ENCODE data around the gene RBM45.
A peak's percentile ranks its signal among the peaks of the same experiment; 100 is the strongest.
"Not testable (repeated sequence)": the region's sequence is repeated elsewhere in the genome, so short reads cannot be mapped to it uniquely, and the experiment has no call there.

Gene RBM45

GRCh38 chr2:178112202-178113152 lies at the start of gene RBM45:
Gene RBM45, plus strand, starts transcription at chr2:178112437. Its CDS starts 110 bp downstream, at chr2:178112547.
- DNase-seq: peak; percentile 80

- DNase-seq: no peak
These were observed 45.9 kb upstream of the RBM45 start for GRCh38 chr2:178066324-178066723.

- no peak for DNase-seq
These were observed 45.2 kb upstream of the RBM45 start for GRCh38 chr2:178066890-178067669.

GRCh38 chr2:178068823-178069454 lies 43.3 kb upstream of the RBM45 start:
- DNase-seq: no peak

- no peak for DNase-seq
These were observed 42.7 kb upstream of the RBM45 start for GRCh38 chr2:178069551-178069950.

GRCh38 chr2:178070824-178071223 lies 41.4 kb upstream of the RBM45 start:
- no peak for DNase-seq

GRCh38 chr2:178072000-178072382 lies 40.2 kb upstream of the RBM45 start:
- DNase-seq: no peak

GRCh38 chr2:178072383-178073301 lies 39.6 kb upstream of the RBM45 start, which contains the start of gene PDE11A:
Gene PDE11A, minus strand, starts transcription at chr2:178072777. Its CDS starts 340 bp downstream, at chr2:178072437.
- no peak for DNase-seq

- no peak for DNase-seq
These were observed 37.9 kb upstream of the RBM45 start for GRCh38 chr2:178074123-178075005.

- DNase-seq: no peak
These were observed 37.3 kb upstream of the RBM45 start for GRCh38 chr2:178075006-178075326.

- DNase-seq: no peak
These were observed 36.1 kb upstream of the RBM45 start for GRCh38 chr2:178076130-178076529.

- not testable (repeated sequence) for DNase-seq
These were observed 33.0 kb upstream of the RBM45 start for GRCh38 chr2:178079279-178079678.

- no peak for DNase-seq
These were observed 29.7 kb upstream of the RBM45 start for GRCh38 chr2:178082408-178083045.

GRCh38 chr2:178084273-178084672 lies 28.0 kb upstream of the RBM45 start:
- no peak for DNase-seq

GRCh38 chr2:178088774-178089270 lies 23.4 kb upstream of the RBM45 start:
- DNase-seq: no peak

- no peak for DNase-seq
These were observed 18.8 kb upstream of the RBM45 start for GRCh38 chr2:178093471-178093870.

GRCh38 chr2:178101321-178102079 lies 10.7 kb upstream of the RBM45 start:
- DNase-seq: no peak

- DNase-seq: no peak
These were observed 6.7 kb upstream of the RBM45 start for GRCh38 chr2:178105566-178105965.

GRCh38 chr2:178106053-178106452 lies 6.2 kb upstream of the RBM45 start:
- no peak for DNase-seq

GRCh38 chr2:178108176-178108575 lies 4.1 kb upstream of the RBM45 start:
- no peak for DNase-seq
